ENCODE measurements around the gene RAD50.

The RAD50 gene

GRCh38 chr5:132661231-132662003, 104.6 kb downstream of the RAD50 start:
- DNase-seq (ENCODE audit: low read depth): no peak

DNA sequence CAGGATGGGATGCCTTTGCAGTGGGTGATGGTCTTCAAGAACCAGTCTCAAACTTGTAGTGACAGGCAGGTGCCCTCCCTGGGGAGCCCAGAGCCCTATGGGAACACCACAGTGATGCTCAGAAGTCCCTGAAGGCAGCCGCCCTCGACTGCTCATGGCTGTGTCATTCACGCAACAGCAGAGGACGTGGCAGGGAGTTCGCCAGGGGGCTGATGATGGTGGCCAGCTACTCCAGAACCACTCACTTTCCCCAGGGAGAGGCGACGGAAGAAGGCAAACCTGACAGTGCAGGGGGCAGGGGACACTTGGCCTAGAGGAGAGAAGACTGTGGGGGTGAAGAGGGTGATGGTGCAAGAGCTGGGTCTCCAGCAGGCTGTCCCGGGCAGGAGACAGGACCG, 105.2 kb downstream of the RAD50 start:
- DNase-seq (ENCODE audit: low read depth): no peak

GRCh38 chr5:132662925-132663770, 106.4 kb downstream of the RAD50 start:
- no peak for DNase-seq (ENCODE audit: low read depth)

DNA sequence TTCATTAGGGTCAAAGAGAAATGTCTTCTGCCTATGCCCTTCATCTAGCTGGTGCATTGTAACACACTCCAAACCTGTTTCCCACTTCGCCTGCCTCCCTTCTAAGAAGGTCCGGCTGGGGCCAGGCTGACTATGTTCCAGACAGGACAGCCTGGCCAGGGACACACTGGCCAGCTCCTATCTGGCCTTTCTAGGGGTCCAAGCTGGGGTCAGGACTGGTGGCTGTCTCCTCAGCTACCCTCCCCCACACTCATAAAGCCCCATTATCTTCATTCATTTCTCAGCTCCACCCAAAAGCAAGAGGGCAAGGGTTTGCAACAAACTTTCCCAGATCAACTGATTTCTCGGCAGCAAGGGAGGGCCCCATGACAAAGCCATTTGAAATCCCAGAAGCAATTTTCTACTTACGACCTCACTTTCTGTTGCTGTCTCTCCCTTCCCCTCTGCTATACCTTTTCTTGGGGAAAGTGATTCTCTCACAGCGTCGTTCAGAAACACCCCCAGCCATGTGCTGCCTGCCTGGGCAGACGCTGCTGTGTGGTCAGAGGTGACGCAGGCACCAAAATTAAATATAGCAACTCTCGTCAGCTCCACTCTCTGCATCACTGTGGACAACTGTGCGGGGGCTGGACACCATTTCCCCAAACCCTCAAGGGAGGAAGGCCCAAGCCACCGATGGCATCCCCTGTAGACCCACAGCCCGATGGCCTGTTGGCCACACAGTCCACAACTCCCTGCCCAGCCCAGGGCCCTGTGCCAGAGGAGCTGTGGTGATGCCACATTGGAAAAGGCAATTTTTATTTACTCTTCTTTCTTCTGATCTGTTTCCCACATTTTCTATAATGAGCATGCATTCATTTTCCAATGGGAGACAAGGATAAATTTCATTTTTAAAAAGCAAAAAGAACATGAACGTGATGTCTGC, 107.3 kb downstream of the RAD50 start:
- DNase-seq (ENCODE audit: low read depth): no peak

GRCh38 chr5:132664696-132665209, 108.0 kb downstream of the RAD50 start:
- no peak for DNase-seq (ENCODE audit: low read depth)

DNA sequence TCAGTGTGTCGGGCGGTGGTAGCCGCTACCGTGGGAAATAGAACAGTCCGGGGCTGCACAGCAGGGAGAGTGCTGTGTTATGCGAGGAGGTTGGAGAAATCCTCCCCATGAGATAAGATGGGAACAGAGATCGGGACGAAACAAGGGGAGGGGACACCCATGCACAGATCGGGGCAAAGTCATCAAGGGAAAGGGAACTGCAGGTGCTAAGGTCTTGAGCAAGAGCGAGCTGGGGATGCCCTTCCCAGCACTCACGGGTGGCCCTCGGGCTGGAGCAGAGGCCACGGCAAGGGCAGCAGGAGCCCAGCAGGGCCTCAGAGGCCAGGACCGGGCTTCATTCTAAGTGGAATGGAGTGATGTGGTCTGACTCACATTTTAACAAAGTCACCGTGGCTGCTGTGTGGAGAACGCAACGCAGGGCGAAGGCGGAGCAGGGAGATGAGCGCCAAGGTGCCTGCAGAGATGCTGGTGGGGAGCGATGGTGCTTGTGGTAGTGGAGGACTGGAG, 108.8 kb downstream of the RAD50 start:
- no peak for DNase-seq (ENCODE audit: low read depth)

GRCh38 chr5:132666310-132667123, 109.7 kb downstream of the RAD50 start:
- no peak for DNase-seq (ENCODE audit: low read depth)

DNA sequence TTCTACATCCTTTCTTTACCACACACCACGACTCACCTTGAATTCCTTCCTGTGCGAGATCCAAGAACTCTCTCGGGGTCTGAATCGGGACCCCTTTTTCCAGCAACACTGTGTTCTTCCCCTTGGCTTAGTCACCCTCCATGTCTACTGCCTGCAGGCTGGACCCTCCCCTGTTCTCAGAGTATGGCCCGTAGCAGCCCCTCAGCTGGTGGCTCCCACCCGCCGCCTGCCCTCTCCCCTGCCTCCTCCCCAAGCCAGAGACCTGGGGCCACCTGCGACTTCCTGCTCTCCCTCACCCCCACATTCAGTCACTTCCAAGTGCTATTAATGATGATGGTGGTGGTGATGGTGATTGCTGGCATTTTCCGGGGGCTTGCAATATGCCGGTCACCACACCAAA, 110.5 kb downstream of the RAD50 start:
- DNase-seq (ENCODE audit: low read depth): no peak

DNA sequence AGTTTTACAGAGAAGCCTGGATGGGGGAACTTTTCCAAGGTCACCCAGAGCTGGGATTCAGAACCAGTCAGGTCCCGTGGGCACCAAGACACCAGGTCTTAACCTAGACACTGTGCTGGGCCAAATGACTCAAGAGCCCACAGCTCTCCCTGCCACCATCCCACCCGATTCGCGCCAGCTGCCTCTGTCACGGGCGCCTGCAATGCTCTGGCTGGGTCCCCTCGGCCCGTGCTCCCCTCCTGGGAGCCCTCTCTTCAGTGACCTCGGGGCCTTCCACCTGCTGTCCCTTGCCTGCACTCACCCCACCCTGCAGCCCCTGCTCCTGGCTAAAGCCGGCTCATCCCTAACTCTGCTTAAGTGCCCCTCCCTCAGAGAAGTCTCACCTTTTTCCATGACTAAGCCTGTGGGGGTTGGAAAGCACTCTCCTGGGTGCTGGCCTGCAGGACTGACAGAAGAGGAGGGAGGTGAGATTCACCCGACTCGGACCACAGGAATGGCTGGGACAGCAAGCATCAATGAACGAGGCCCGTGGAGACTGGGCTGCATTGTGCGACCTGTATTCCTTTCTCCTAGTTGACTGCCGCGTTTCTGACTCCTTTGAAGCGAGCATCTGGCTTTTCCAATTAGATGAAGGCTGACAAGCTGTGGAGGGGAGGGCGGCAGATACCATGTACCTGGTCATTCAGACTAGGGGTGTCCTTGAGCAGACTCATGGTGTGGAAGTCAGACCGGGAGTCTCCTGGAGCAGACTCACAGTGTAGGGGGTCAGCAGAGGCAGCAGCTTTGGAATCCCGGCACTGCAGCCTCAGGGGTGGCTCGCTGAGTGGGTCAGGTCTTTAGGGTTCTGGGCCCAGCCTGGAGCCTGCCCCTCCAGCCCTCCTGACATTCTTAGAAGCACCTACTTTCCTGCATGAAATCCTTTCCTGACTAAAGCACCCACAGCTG, 111.3 kb downstream of the RAD50 start:
- DNase-seq (ENCODE audit: low read depth): no peak

DNA sequence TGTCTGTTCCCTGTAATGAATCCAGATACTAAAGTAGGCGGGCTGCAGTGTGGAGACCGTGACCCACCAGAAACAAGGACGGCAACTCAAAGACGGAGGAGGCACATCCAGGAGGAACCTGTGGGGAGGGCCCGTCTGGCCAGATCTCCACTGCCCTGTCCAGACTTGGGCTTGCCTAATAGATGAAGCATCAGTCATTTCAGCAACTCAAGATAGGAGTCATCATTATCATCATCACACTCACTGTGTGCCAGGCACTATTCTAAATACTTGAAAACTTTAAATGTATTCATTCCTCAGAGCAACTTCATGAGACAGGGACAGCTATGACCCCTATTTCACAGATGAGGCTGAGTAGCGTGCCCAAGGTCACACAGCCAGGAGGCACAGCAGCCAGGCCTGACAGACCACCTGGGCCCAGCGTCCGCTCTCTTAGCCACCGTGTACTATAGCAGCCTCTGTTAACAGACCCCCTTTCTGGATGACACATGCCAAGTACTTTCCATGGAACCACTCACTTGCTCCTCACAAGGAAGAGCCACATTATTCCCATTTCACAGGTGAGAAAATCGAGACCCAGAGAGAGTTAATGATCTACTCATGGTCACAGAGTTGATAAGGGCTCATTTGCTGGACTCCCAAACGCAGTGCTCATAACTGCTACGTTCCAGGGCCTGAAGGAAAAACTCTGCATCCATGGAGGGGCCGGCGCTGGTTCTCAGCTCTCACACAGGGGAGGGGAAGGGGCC, 112.1 kb downstream of the RAD50 start:
- no peak for DNase-seq (ENCODE audit: low read depth)

DNA sequence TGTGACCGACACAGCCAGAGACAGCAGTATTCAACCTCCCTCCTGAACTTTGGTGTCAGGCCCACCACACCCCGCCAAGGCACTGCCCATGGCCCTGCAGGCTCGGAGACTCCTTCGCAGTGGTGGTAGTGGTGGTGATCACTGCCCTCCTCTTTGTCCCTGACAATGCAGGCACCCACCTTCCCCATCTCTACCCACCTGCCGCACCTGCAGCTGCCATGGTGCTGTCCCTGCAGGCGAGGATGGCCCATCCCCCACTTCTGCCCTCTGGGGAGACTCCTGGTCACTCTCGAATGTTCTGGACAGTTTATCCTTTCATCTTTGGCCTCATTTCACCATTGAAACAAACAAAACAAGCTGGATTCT, 112.7 kb downstream of the RAD50 start:
- no peak for DNase-seq (ENCODE audit: low read depth)

DNA sequence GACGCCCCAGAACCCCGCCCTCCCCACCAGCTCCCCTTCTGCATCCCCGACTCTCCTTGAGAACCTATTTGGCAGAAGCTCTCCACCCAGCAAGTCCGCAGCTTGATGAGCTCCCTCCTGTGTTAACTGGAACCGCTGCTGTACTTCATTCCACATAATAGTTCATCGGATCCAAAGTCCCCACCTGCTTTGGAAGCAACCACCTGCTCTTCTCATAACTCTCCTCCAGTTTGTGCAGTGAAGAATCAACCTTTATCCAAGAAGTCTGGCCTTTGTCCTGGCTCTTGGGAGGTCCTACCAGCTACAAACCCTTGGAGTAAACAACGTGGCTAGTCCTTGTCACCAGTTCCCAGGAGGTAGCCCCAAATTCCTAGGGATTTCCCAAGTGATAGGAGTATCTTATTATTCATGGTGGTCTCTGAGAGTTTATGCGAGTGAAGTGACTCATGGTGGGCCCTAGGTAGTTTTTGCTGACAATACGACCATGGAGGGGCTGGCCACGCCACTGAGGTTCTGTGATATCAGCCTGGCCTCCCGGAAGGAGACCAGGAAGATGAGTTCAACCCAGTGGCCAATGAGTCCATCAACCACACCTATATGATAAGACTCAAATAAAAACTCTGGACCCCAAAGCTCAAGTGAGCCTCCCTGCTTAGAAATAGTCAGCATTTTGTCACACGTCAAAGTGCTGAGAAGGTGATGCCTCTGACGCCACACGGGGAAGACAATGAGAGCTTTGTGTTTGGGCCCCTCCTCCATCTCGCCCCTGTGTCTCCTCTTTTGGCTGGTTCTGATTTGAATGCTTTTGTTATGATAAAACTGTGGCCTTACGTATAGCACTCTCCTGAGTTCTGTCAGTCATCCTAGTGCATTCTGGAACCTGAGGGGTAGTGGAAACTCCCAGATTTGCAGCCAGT, 113.4 kb downstream of the RAD50 start:
- no peak for DNase-seq (ENCODE audit: low read depth)

GRCh38 chr5:132671000-132671399, 114.2 kb downstream of the RAD50 start:
- DNase-seq (ENCODE audit: low read depth): no peak

DNA sequence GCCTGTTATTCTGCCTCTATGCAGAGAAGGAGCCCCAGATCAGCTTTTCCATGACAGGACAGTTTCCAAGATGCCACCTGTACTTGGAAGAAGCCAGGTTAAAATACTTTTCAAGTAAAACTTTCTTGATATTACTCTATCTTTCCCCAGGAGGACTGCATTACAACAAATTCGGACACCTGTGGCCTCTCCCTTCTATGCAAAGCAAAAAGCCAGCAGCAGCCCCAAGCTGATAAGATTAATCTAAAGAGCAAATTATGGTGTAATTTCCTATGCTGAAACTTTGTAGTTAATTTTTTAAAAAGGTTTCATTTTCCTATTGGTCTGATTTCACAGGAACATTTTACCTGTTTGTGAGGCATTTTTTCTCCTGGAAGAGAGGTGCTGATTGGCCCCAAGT, 116.7 kb downstream of the RAD50 start:
- DNase-seq (ENCODE audit: low read depth): no peak

- no peak for DNase-seq (ENCODE audit: low read depth)
Observed at GRCh38 chr5:132673939-132674630, 117.3 kb downstream of the RAD50 start, which contains the start of gene IL4. Gene IL4 (plus strand): TSS chr5:132673989. CDS start chr5:132674051, 62 bp downstream.

DNA sequence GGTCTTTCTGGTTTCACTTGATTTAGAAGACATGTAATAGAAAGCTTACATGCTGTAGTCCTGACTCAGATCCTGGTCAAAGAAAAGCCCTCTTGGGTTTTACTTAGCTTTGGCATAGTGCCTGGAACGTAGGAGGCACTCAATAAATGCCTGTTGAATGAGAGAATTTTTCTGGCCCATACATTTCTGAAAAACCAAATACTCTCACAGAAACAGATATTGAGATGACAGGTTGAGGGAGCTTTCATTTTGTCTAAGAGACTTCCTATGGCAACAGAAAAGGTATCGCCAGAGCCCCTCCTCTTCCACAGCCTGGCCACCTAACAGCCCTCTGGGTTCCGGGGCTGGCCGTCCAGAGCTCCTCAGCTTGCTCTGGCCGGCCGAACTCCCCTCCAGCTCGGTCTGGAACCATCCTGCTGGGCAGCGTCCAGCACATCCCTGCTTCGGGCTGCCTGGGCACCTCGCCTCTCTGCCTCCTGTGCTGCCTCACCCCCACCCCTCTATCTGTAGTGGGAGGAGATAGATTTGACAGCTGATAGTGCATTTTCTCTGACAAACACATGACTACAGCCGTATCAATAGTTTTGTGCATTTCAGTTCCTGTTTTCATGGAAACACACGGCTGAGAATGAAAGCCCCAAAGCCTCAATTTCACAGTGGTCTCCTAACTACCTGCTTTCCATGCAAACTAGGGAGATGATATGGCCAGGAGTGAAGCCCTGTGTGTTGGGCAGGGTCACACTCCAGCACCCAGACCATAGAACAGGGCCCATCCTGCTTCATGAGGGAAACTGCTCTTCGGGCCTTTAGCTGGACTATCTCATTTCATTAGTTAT, 118.1 kb downstream of the RAD50 start:
- peak; percentile 92 for DNase-seq (ENCODE audit: low read depth)
